WTC11 (cell line): ENCODE data around the gene HRH3. TPM values are rescaled to one million over a fixed set of nuclear protein-coding genes. Genes with fewer than 3 reads are reported as not detected.

Experiments
- ATAC-seq: fragments of 200-7000 bp; cut with Tn5 transposase; 2 replicates; pipeline ENCODE4 v1.10.0; 2021; ENCODE audit warnings: mild to moderate bottlenecking, moderate library complexity
- CTCF ChIA-PET: fragments of 300-600 bp; sonication (Branson Sonifier 250); formaldehyde crosslinking; loops from one replicate; lab custom pipeline; 2021; ENCODE audit warnings: antibody characterized with exemption; lab: Charles Lee
- POLR2A ChIA-PET: fragments of 350-600 bp; sonication (Branson Sonifier 250); formaldehyde crosslinking; loops from one replicate; lab custom pipeline; 2021; ENCODE audit warnings: antibody characterized with exemption; lab: Charles Lee
- DNase-seq: peaks from one replicate; pipeline ENCODE4 v3.0.0; 2021; ENCODE audit warnings: low spot score
- H3K27ac Mint-ChIP-seq: 2 replicates; pipeline ENCODE4 v1.8.0; 2021; ENCODE audit warnings: mixed read lengths
- H3K27me3 Mint-ChIP-seq: 2 replicates; pipeline ENCODE4 v1.8.0; 2021; ENCODE audit warnings: low read depth, mild to moderate bottlenecking, moderate library complexity, mixed read lengths
- H3K36me3 Mint-ChIP-seq: 2 replicates; pipeline ENCODE4 v1.8.0; 2021; ENCODE audit warnings: mixed read lengths
- H3K4me1 Mint-ChIP-seq: 2 replicates; pipeline ENCODE4 v1.8.0; 2022; ENCODE audit warnings: mixed read lengths
- H3K4me3 Mint-ChIP-seq: 2 replicates; pipeline ENCODE4 v1.8.0; 2021; ENCODE audit warnings: mild to moderate bottlenecking, moderate library complexity, mixed read lengths
- H3K9me3 Mint-ChIP-seq: 2 replicates; pipeline ENCODE4 v1.8.0; 2021; ENCODE audit warnings: mixed read lengths
- ATF1 ChIP-seq: sonication (generic); formaldehyde crosslinking; IDR thresholded peaks from 2 replicates; pipeline ENCODE4 v1.8.1; 2023; ENCODE audit warnings: mild to moderate bottlenecking, moderate library complexity, missing genetic modification reagents
- ESRRA ChIP-seq: sonication (generic); formaldehyde crosslinking; IDR thresholded peaks from 2 replicates; pipeline ENCODE4 v1.8.1; 2022; ENCODE audit warnings: mild to moderate bottlenecking, missing genetic modification reagents, borderline replicate concordance
- GTF2I ChIP-seq: fragments of 250-450 bp; sonication (Bioruptor Pico); conservative IDR thresholded peaks from 2 replicates; pipeline ENCODE4 v1.4.0; 2021; ENCODE audit warnings: mild to moderate bottlenecking
- NFATC4 ChIP-seq: fragments of 250-450 bp; sonication (Bioruptor Pico); IDR thresholded peaks from 2 replicates; pipeline ENCODE4 v1.9.0; 2021; ENCODE audit warnings: mild to moderate bottlenecking
- NFE2L1 ChIP-seq: sonication (generic); formaldehyde crosslinking; IDR thresholded peaks from 2 replicates; pipeline ENCODE4 v1.8.1; 2023; ENCODE audit warnings: missing genetic modification reagents
- NR2C2 ChIP-seq: sonication (generic); formaldehyde crosslinking; IDR thresholded peaks from 2 replicates; pipeline ENCODE4 v1.8.0; 2022; ENCODE audit warnings: mild to moderate bottlenecking, missing genetic modification reagents
- PRRX2 ChIP-seq: fragments of 250-450 bp; sonication (Bioruptor Pico); IDR thresholded peaks from 2 replicates; pipeline ENCODE4 v1.8.0; 2021; ENCODE audit warnings: mild to moderate bottlenecking
- RORB ChIP-seq: fragments of 250-450 bp; sonication (Bioruptor Pico); IDR thresholded peaks from 2 replicates; pipeline ENCODE4 v1.9.0; 2021; ENCODE audit warnings: mild to moderate bottlenecking
- ZNF121 ChIP-seq: sonication (generic); formaldehyde crosslinking; IDR thresholded peaks from 2 replicates; pipeline ENCODE4 v1.8.0; 2023; ENCODE audit warnings: missing genetic modification reagents
- ZNF138 ChIP-seq: sonication (generic); formaldehyde crosslinking; conservative IDR thresholded peaks from 2 replicates; pipeline ENCODE4 v1.8.1; 2022; ENCODE audit warnings: mild to moderate bottlenecking, moderate library complexity, missing genetic modification reagents
- ZNF263 ChIP-seq: sonication (generic); formaldehyde crosslinking; IDR thresholded peaks from 2 replicates; pipeline ENCODE4 v1.8.1; 2022; ENCODE audit warnings: low read depth, mild to moderate bottlenecking, moderate library complexity, missing genetic modification reagents
- ZNF396 ChIP-seq: fragments of 250-450 bp; sonication (Bioruptor Pico); IDR thresholded peaks from 2 replicates; pipeline ENCODE4 v1.8.0; 2021; ENCODE audit warnings: mild to moderate bottlenecking, moderate library complexity, borderline replicate concordance
- ZNF671 ChIP-seq: fragments of 250-450 bp; sonication (Bioruptor Pico); IDR thresholded peaks from 2 replicates; pipeline ENCODE4 v1.8.0; 2021; ENCODE audit warnings: mild to moderate bottlenecking
- total RNA-seq: library from RNA; stranded (reverse); gene quantifications from 3 replicates; pipeline ENCODE4 v1.2.3, GENCODE V29; 2021
- TF ChIP-seq, protein P1 (sequence below): sonication (generic); formaldehyde crosslinking; IDR thresholded peaks from 2 replicates; pipeline ENCODE4 v1.8.0; 2022; ENCODE audit warnings: mild to moderate bottlenecking, missing genetic modification reagents
- TF ChIP-seq, protein P2 (sequence below): fragments of 250-450 bp; sonication (Bioruptor Pico); IDR thresholded peaks from 2 replicates; pipeline ENCODE4 v1.9.0; 2021; ENCODE audit warnings: moderate library complexity, mild to moderate bottlenecking, inconsistent platforms, borderline replicate concordance
- TF ChIP-seq, protein P3 (sequence below): sonication (generic); formaldehyde crosslinking; IDR thresholded peaks from 2 replicates; pipeline ENCODE4 v1.8.0; 2022; ENCODE audit warnings: mild to moderate bottlenecking, missing genetic modification reagents
- TF ChIP-seq, protein P4 (sequence below): sonication (generic); formaldehyde crosslinking; IDR thresholded peaks from 2 replicates; pipeline ENCODE4 v1.8.0; 2023; ENCODE audit warnings: missing genetic modification reagents, mild to moderate bottlenecking, borderline replicate concordance
- TF ChIP-seq, protein P5 (sequence below): sonication (generic); formaldehyde crosslinking; IDR thresholded peaks from 2 replicates; pipeline ENCODE4 v1.8.0; 2022; ENCODE audit warnings: missing genetic modification reagents
- TF ChIP-seq, protein P6 (sequence below): fragments of 250-450 bp; sonication (Bioruptor Pico); IDR thresholded peaks from 2 replicates; pipeline ENCODE4 v1.9.0; 2021; ENCODE audit warnings: mild to moderate bottlenecking

The HRH3 gene
- total RNA-seq, 1 experiment from 2014 or later, result 3.3 TPM

DNA sequence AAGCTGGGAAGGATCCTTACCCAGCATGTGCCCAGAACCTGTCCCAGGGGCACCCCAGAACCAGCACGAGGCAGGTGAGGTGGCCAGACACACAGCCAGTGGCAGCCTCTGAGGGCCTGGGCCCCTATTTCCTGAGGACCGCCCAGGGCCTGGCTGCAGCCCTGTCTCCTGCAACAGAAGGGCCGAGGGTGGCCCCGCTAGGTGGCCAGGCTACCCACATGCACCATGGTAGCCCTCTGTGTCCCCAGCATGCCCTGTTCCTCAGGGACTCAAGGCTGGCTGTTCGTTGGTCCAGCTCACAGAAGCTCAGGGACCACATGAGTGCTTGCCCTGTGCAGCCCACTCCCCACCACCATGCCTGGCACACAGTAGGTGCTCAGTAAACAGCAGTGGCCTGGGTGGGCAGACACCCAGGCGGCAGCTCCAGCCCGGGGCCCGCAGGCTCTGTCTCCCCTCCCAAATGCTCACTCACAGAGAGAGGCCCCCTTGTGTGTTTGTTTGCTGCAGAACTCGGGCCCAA is 8.2 kb downstream of the HRH3 start:
- no peaks in the 10 kb centered on the region for H3K27me3 Mint-ChIP-seq
- ATAC-seq, result no peak
- DNase-seq, result no peak
- H3K4me3 Mint-ChIP-seq, result no peak overlapping the region
- no peaks in the 10 kb centered on the region for H3K36me3 Mint-ChIP-seq
- peaks cover 3% of the 10 kb centered on the region; the same call in 1 of the 2 replicates for H3K4me1 Mint-ChIP-seq
- POLR2A ChIA-PET, result no interaction called here
- TF ChIP-seq ZNF121 (CRISPR knock-in tag), result no peak
- TF ChIP-seq, protein P1, sequence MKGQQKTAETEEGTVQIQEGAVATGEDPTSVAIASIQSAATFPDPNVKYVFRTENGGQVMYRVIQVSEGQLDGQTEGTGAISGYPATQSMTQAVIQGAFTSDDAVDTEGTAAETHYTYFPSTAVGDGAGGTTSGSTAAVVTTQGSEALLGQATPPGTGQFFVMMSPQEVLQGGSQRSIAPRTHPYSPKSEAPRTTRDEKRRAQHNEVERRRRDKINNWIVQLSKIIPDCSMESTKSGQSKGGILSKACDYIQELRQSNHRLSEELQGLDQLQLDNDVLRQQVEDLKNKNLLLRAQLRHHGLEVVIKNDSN, result no peak
- TF ChIP-seq, protein P2, sequence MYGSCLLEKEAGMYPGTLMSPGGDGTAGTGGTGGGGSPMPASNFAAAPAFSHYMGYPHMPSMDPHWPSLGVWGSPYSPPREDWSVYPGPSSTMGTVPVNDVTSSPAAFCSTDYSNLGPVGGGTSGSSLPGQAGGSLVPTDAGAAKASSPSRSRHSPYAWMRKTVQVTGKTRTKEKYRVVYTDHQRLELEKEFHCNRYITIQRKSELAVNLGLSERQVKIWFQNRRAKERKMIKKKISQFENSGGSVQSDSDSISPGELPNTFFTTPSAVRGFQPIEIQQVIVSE (CRISPR knock-in tag), result no peak
- no peak for TF ChIP-seq RORB (CRISPR knock-in tag)
- TF ChIP-seq ZNF138 (CRISPR knock-in tag), result no peak
- TF ChIP-seq ZNF671 (CRISPR knock-in tag), result no peak
- TF ChIP-seq ATF1 (CRISPR knock-in tag), result no peak
- TF ChIP-seq, protein P3, sequence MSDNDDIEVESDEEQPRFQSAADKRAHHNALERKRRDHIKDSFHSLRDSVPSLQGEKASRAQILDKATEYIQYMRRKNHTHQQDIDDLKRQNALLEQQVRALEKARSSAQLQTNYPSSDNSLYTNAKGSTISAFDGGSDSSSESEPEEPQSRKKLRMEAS (CRISPR knock-in tag), result no peak
- no peak for TF ChIP-seq NR2C2 (CRISPR knock-in tag)
- no peak for TF ChIP-seq PRRX2 (CRISPR knock-in tag)
- TF ChIP-seq, protein P4, sequence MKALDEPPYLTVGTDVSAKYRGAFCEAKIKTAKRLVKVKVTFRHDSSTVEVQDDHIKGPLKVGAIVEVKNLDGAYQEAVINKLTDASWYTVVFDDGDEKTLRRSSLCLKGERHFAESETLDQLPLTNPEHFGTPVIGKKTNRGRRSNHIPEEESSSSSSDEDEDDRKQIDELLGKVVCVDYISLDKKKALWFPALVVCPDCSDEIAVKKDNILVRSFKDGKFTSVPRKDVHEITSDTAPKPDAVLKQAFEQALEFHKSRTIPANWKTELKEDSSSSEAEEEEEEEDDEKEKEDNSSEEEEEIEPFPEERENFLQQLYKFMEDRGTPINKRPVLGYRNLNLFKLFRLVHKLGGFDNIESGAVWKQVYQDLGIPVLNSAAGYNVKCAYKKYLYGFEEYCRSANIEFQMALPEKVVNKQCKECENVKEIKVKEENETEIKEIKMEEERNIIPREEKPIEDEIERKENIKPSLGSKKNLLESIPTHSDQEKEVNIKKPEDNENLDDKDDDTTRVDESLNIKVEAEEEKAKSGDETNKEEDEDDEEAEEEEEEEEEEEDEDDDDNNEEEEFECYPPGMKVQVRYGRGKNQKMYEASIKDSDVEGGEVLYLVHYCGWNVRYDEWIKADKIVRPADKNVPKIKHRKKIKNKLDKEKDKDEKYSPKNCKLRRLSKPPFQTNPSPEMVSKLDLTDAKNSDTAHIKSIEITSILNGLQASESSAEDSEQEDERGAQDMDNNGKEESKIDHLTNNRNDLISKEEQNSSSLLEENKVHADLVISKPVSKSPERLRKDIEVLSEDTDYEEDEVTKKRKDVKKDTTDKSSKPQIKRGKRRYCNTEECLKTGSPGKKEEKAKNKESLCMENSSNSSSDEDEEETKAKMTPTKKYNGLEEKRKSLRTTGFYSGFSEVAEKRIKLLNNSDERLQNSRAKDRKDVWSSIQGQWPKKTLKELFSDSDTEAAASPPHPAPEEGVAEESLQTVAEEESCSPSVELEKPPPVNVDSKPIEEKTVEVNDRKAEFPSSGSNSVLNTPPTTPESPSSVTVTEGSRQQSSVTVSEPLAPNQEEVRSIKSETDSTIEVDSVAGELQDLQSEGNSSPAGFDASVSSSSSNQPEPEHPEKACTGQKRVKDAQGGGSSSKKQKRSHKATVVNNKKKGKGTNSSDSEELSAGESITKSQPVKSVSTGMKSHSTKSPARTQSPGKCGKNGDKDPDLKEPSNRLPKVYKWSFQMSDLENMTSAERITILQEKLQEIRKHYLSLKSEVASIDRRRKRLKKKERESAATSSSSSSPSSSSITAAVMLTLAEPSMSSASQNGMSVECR (CRISPR knock-in tag), result no peak
- TF ChIP-seq, protein P5, sequence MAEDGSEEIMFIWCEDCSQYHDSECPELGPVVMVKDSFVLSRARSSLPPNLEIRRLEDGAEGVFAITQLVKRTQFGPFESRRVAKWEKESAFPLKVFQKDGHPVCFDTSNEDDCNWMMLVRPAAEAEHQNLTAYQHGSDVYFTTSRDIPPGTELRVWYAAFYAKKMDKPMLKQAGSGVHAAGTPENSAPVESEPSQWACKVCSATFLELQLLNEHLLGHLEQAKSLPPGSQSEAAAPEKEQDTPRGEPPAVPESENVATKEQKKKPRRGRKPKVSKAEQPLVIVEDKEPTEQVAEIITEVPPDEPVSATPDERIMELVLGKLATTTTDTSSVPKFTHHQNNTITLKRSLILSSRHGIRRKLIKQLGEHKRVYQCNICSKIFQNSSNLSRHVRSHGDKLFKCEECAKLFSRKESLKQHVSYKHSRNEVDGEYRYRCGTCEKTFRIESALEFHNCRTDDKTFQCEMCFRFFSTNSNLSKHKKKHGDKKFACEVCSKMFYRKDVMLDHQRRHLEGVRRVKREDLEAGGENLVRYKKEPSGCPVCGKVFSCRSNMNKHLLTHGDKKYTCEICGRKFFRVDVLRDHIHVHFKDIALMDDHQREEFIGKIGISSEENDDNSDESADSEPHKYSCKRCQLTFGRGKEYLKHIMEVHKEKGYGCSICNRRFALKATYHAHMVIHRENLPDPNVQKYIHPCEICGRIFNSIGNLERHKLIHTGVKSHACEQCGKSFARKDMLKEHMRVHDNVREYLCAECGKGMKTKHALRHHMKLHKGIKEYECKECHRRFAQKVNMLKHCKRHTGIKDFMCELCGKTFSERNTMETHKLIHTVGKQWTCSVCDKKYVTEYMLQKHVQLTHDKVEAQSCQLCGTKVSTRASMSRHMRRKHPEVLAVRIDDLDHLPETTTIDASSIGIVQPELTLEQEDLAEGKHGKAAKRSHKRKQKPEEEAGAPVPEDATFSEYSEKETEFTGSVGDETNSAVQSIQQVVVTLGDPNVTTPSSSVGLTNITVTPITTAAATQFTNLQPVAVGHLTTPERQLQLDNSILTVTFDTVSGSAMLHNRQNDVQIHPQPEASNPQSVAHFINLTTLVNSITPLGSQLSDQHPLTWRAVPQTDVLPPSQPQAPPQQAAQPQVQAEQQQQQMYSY (CRISPR knock-in tag), result no peak
- TF ChIP-seq, protein P6, sequence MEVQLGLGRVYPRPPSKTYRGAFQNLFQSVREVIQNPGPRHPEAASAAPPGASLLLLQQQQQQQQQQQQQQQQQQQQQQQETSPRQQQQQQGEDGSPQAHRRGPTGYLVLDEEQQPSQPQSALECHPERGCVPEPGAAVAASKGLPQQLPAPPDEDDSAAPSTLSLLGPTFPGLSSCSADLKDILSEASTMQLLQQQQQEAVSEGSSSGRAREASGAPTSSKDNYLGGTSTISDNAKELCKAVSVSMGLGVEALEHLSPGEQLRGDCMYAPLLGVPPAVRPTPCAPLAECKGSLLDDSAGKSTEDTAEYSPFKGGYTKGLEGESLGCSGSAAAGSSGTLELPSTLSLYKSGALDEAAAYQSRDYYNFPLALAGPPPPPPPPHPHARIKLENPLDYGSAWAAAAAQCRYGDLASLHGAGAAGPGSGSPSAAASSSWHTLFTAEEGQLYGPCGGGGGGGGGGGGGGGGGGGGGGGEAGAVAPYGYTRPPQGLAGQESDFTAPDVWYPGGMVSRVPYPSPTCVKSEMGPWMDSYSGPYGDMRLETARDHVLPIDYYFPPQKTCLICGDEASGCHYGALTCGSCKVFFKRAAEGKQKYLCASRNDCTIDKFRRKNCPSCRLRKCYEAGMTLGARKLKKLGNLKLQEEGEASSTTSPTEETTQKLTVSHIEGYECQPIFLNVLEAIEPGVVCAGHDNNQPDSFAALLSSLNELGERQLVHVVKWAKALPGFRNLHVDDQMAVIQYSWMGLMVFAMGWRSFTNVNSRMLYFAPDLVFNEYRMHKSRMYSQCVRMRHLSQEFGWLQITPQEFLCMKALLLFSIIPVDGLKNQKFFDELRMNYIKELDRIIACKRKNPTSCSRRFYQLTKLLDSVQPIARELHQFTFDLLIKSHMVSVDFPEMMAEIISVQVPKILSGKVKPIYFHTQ, result no peak
- TF ChIP-seq NFATC4, result no peak
- TF ChIP-seq ZNF396 (CRISPR knock-in tag), result no peak
- no peak for TF ChIP-seq GTF2I (CRISPR knock-in tag)
- no peak for TF ChIP-seq ZNF263 (CRISPR knock-in tag)
- TF ChIP-seq NFE2L1, result no peak
- no peak for TF ChIP-seq ESRRA (CRISPR knock-in tag)
- TF ChIP-seq, all 79 proteins: peak for 0
- CTCF ChIA-PET, result interaction anchor here (1.2 kb wide), 1 partner anchor 60 kb away, joined by 3 read pairs; no protein-coding TSS in a partner anchor
- Mint-ChIP-seq H3K27ac (no peak overlapping the region), H3K9me3 (no peaks in the 10 kb centered on the region)
